Tibial nerve (tissue), 3 donors: ENCODE results near the gene KCNK7.

ENCODE experiments used
- CTCF ChIP-seq, 5 experiments: fragments of 200-600 bp in 3 of 5; fragments of 450-650 bp in 2 of 5; sonication (generic) in 3 of 5; IDR thresholded peaks; one replicate each; pipeline ENCODE4 v1.5.1; 2016 to 2019; ENCODE audit warnings: antibody characterized with exemption in 5 of 5, mild to moderate bottlenecking in 3 of 5, moderate library complexity in 2 of 5
- POLR2A ChIP-seq, 2 donors: fragments of 450-650 bp; IDR thresholded peaks; one replicate each; pipeline ENCODE4 v1.6.1; 2017; ENCODE audit warnings: antibody characterized with exemption in 2 of 2, mild to moderate bottlenecking in 2 of 2, moderate library complexity in 2 of 2

GRCh38 chr11:65559951-65560537 lies 35.6 kb downstream of the KCNK7 start:
- no peak for TF ChIP-seq POLR2A (IDR thresholded peaks at IDR 0.05)
- TF ChIP-seq CTCF (IDR thresholded peaks at IDR 0.05) = no peak
